Colonic mucosa (tissue), 4 donors: ENCODE data around the gene LHX3. TPM values are rescaled to one million over a fixed set of nuclear protein-coding genes. Genes with fewer than 3 reads are reported as not detected.

Experiments used
- DNase-seq: peaks from one replicate; pipeline ENCODE4 v3.0.0-alpha.2; 2020
- H3K27ac ChIP-seq: fragments of 200-600 bp; one replicate; pipeline ENCODE4 v1.8.0; 2021
- H3K27me3 ChIP-seq: fragments of 200-600 bp; one replicate; pipeline ENCODE4 v1.8.0; 2021
- H3K36me3 ChIP-seq: fragments of 200-600 bp; one replicate; pipeline ENCODE4 v1.8.0; 2021
- H3K4me1 ChIP-seq: fragments of 200-600 bp; one replicate; pipeline ENCODE4 v1.8.0; 2021; ENCODE audit warnings: mild to moderate bottlenecking
- H3K4me3 ChIP-seq: fragments of 200-600 bp; one replicate; pipeline ENCODE4 v1.8.0; 2021
- H3K9ac ChIP-seq, 2 donors: one replicate each; pipeline ENCODE4 v1.7.0; 2013; ENCODE audit warnings: control low read depth in 2 of 2, low read depth in 2 of 2, low read length in 2 of 2
- H3K9me3 ChIP-seq: fragments of 200-600 bp; one replicate; pipeline ENCODE4 v1.8.0; 2021
- intact Hi-C: fragments of 100-400 bp; cut with DNase I; formaldehyde crosslinking; loops from one replicate; pipeline ENCODE4 v1.14.1; 2022
- total RNA-seq, 2 donors: library from RNA; stranded (reverse); fragmentation: NEBNext Ultra II Directional in 1 of 2; extraction: Animal tissue kit (Norgen Biotek cat#: 25700) in 1 of 2; gene quantifications; one replicate each; pipeline ENCODE4 v1.2.1, GENCODE V29; 2021
- TF ChIP-seq, protein P1 (sequence below): fragments of 200-600 bp; IDR thresholded peaks from one replicate; pipeline ENCODE4 v1.8.0; 2022; ENCODE audit warnings: antibody characterized with exemption, mild to moderate bottlenecking
- donor health status: healthy.
- donor health status: DM: no; HTN: no; CAD: no.
- donor health status: DM: no; HTN: no; CAD: no.

The LHX3 gene
- total RNA-seq, 2 donors from 2014 or later = not detected

DNA sequence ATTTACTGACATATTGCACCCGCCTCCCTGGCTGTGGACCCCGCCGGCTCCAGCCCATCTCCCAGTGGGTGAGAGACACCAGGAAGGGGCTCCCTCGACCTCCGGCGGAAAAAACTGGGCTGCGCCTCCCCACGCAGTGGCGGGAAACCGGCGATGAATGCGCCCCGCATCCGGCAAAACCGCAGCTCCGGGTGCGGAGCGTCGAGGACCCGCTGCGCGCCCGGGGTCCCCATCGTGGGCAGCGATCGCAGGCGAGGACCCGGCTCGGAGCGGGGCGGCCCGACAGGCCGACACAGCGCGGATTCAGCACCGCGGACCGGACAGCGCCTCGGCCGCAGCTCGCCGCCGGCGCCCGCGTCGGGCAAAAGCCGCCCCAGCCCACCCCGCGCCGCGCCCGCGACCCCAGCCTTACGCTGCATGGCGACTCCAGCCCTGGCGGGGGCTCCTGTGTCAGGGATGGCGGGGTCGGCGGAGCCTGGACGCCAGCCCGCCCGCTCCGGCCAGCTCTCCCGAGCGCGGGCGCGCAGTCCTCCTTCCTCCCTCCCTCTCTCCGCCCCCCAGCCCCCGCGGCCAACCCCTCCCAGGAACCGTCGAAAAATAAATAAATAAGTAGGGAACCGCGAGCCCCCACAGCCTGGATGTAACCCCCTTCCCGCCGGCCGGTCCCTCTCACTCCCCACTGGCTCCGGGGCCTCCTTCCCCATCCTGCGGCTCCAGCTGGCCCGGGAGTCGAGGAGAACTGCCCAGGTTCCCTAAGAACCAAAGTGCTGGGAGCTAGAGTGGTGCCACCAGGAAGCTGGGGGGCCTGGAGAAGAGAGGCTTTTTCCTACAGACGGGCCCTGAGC lies 3.1 kb downstream of the LHX3 start:
- Histone ChIP-seq H3K9me3 (no peaks in the 10 kb centered on the region), H3K27me3 (peaks cover 77% of the 10 kb centered on the region), H3K27ac (no peak overlapping the region), H3K4me3 (no peak overlapping the region), H3K4me1 (no peaks in the 10 kb centered on the region), H3K9ac (no peak overlapping the region), H3K36me3 (no peaks in the 10 kb centered on the region)
- TF ChIP-seq, protein P1, sequence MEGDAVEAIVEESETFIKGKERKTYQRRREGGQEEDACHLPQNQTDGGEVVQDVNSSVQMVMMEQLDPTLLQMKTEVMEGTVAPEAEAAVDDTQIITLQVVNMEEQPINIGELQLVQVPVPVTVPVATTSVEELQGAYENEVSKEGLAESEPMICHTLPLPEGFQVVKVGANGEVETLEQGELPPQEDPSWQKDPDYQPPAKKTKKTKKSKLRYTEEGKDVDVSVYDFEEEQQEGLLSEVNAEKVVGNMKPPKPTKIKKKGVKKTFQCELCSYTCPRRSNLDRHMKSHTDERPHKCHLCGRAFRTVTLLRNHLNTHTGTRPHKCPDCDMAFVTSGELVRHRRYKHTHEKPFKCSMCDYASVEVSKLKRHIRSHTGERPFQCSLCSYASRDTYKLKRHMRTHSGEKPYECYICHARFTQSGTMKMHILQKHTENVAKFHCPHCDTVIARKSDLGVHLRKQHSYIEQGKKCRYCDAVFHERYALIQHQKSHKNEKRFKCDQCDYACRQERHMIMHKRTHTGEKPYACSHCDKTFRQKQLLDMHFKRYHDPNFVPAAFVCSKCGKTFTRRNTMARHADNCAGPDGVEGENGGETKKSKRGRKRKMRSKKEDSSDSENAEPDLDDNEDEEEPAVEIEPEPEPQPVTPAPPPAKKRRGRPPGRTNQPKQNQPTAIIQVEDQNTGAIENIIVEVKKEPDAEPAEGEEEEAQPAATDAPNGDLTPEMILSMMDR = no peak
- DNase-seq = no peak
- intact Hi-C loops = no loop called here

DNA sequence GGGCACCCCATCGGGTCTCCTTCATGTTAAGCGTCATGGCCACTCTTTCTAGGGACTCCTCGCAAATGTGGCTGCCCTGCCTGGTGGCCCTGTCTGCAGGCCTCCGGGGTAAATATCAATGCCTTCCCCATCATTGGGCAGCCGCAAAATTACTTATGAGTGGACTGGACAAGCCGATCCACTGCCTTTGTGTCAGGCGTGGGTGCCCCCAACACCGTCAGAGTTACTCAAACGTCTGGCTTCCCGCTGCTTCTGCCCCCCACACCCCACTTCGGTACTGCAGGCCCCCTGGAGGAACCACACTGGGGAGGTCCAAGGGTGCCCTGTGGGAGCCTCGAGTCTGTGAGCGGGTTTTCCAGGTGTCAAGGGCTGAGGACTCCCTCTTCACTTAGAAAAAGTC lies 3.8 kb downstream of the LHX3 start:
- Histone ChIP-seq H3K4me1 (no peaks in the 10 kb centered on the region), H3K27ac (no peak overlapping the region), H3K36me3 (no peaks in the 10 kb centered on the region), H3K9ac (no peak overlapping the region), H3K27me3 (peaks cover 84% of the 10 kb centered on the region), H3K9me3 (no peaks in the 10 kb centered on the region), H3K4me3 (no peak overlapping the region)
- intact Hi-C loops = no loop called here
- TF ChIP-seq, protein P1 = no peak
- DNase-seq = no peak

DNA sequence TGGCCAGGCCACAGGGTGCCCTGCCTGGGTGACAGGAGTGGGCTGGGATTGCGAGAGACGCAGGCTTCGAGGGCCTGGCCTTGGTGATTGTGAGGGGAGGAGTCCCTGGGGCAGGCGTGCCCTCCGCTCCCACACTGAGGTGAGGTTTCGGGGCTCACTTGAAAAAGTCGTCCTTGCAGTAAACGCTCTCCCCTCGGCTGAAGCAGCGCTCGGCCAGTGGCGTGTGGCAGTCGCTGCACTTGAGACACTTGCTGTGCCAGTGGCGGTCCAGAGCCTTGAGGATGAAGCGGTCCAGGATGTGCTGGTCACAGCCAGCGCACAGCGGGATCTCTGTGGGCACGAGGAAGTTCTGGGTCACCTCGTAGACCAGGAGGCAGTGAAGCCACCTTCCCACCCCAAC lies 4.5 kb downstream of the LHX3 start:
- TF ChIP-seq, protein P1 = no peak
- no peak overlapping the region for H3K4me3 ChIP-seq
- H3K4me1 ChIP-seq = no peaks in the 10 kb centered on the region
- no peak overlapping the region for H3K27ac ChIP-seq
- DNase-seq = no peak
- H3K9me3 ChIP-seq = no peaks in the 10 kb centered on the region
- no peak overlapping the region for H3K9ac ChIP-seq
- peaks cover 89% of the 10 kb centered on the region for H3K27me3 ChIP-seq
- no peaks in the 10 kb centered on the region for H3K36me3 ChIP-seq
- intact Hi-C loops = no loop called here

DNA sequence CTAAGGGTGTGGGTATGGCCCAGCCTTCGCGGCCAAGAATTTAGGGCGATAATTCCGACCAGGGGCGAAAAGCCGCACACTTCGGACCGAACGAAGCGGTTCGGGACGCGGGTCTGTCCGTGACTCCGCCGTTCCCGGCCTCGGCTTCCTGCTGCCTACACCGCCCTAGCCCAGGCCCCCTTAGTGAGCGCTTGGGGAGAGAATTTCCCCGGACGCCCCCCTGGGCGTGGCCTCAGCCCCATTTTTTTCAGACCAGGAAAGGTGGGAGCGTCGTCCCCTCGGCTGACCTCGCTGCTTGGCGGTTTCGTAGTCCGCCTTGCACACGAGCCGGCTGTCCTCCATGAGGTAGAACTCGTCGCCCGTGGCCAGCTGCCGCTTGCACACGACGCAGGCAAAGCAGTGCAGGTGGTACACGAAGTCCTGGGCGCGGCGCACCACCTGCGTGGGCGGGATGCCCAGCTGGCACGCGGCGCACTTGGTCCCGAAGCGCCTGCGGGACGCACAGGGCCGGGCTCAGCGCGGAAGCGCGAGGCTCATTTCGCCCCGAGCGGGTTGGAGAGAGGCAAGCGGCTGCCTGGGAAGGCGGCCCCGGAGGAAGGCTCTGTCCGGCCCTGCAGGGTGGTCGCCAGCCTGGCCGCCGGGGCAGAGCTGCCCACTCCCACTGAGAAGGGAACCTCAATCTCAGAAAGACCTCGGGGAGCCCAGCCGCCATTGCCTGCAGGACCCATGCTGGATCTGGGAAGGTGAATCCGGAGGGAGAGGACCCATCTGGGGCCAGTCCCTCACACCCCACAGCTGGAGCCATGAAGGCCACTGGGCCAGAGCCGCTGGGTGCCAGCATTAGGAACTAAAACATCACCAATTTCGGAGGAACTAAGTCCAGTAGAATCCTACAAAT lies 5.3 kb downstream of the LHX3 start:
- no peak overlapping the region for H3K9ac ChIP-seq
- TF ChIP-seq, protein P1 = no peak
- no peak overlapping the region for H3K27ac ChIP-seq
- H3K27me3 ChIP-seq = peaks cover 91% of the 10 kb centered on the region
- no peak for DNase-seq
- no peak overlapping the region for H3K4me3 ChIP-seq
- no peaks in the 10 kb centered on the region for H3K4me1 ChIP-seq
- H3K36me3 ChIP-seq = no peaks in the 10 kb centered on the region
- intact Hi-C loops = no loop called here
- H3K9me3 ChIP-seq = no peaks in the 10 kb centered on the region

DNA sequence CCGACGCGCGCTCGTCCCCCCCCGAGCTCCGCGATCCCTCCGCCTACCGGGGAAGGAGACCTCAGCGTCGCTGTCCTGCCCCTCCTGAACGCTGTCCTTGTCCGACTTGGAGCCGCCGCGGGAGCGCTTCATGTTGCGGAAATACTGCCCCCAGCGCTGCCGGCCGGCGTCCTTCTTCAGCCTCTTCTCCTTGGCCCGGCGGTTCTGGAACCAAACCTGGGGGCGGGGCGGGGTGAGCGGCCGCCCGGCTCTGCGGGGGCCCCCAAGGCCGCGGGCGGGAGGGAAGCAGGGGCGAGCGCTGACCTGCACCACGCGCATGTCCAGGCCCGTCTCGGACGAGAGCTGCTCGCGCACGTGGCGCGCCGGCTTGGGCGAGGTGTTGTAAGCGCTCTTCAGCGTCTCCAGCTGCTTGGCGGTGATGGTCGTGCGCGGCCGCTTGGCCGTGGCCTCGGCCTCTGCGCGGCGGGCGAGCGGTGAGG lies 6.3 kb downstream of the LHX3 start:
- no peak overlapping the region for H3K4me3 ChIP-seq
- H3K27me3 ChIP-seq = peaks cover 92% of the 10 kb centered on the region
- intact Hi-C loops = no loop called here
- TF ChIP-seq, protein P1 = no peak
- no peak overlapping the region for H3K9ac ChIP-seq
- no peaks in the 10 kb centered on the region for H3K4me1 ChIP-seq
- H3K27ac ChIP-seq = no peak overlapping the region
- DNase-seq = no peak
- H3K9me3 ChIP-seq = no peaks in the 10 kb centered on the region
- H3K36me3 ChIP-seq = no peaks in the 10 kb centered on the region
